COR-L47 (cell line): Measurements from ENCODE around the gene CRB2.
"Not testable (repeated sequence)": the region's sequence is repeated elsewhere in the genome, so short reads cannot be mapped to it uniquely, and the experiment has no call there.

Experiments
- DNase-seq: peaks from one replicate; lab custom pipeline; 2025; lab: John Stamatoyannopoulos, UW

Gene CRB2

GRCh38 chr9:123382653-123383511 lies 26.9 kb downstream of the CRB2 start:
- DNase-seq: no peak

GRCh38 chr9:123383512-123384170 lies 27.6 kb downstream of the CRB2 start:
- no peak for DNase-seq

GRCh38 chr9:123387686-123388085 lies 31.7 kb downstream of the CRB2 start:
- DNase-seq: no peak

GRCh38 chr9:123389070-123389469 lies 33.1 kb downstream of the CRB2 start:
- DNase-seq: no peak

- no peak for DNase-seq
Observed at GRCh38 chr9:123389698-123390097, 33.7 kb downstream of the CRB2 start.

GRCh38 chr9:123390337-123391135 lies 34.5 kb downstream of the CRB2 start:
- DNase-seq: no peak

GRCh38 chr9:123391233-123391632 lies 35.2 kb downstream of the CRB2 start:
- no peak for DNase-seq

GRCh38 chr9:123391946-123392345 lies 35.9 kb downstream of the CRB2 start:
- DNase-seq: no peak

- DNase-seq: no peak
Observed at GRCh38 chr9:123392802-123393201, 36.8 kb downstream of the CRB2 start.

- no peak for DNase-seq
Observed at GRCh38 chr9:123394291-123395235, 38.6 kb downstream of the CRB2 start.

GRCh38 chr9:123395276-123395688 lies 39.3 kb downstream of the CRB2 start:
- DNase-seq: peak; percentile 75

- no peak for DNase-seq
Observed at GRCh38 chr9:123395689-123396511, 39.9 kb downstream of the CRB2 start.

GRCh38 chr9:123397975-123398374 lies 42.0 kb downstream of the CRB2 start:
- peak; percentile 31 for DNase-seq

- not testable (repeated sequence) for DNase-seq
Observed at GRCh38 chr9:123398938-123399337, 42.9 kb downstream of the CRB2 start.

- no peak for DNase-seq
Observed at GRCh38 chr9:123399803-123400378, 43.9 kb downstream of the CRB2 start.

- DNase-seq: no peak
Observed at GRCh38 chr9:123400926-123401503, 45.0 kb downstream of the CRB2 start.

- peak; percentile 41 for DNase-seq
Observed at GRCh38 chr9:123401879-123402513, 46.0 kb downstream of the CRB2 start.

GRCh38 chr9:123402981-123403509 lies 47.0 kb downstream of the CRB2 start:
- DNase-seq: no peak

GRCh38 chr9:123406016-123406415 lies 50.0 kb downstream of the CRB2 start:
- DNase-seq: no peak
